ENCODE results near the gene PAQR7. TPM values are rescaled to one million over a fixed set of nuclear protein-coding genes. Genes with fewer than 3 reads are reported as not detected.

The PAQR7 gene
- total RNA-seq, 2 experiments from 2014 or later: 0.52 to 0.87 TPM

DNA sequence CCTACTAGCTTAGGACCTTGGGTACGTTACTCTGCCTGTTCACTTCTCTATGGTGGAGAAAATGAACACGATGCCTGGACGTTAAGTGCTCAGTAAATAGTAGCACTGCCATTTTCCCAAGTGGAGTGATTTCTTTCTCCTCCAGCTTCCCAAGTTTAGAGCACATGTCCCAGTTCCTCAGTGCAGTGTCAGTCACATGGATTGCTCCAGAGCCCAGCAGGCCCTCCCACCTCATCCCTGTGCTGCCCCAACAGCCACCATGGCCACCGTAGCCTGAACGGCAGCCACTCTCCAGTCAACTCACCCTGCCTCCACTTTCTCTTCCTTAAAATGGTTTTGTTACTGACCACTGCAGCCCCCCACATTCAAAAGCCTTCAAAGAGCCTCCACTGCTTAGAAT, 22.2 kb upstream of the PAQR7 start:
- no peaks in the 10 kb centered on the region for H3K9me3 Mint-ChIP-seq
- H3K4me1 Mint-ChIP-seq: peaks cover 44% of the 10 kb centered on the region
- ChIA-PET POLR2A (interaction anchor here (0.8 kb wide), 1 partner anchor 100 kb away, joined by 3 read pairs; the partner anchor contains the start of gene PAFAH2), CTCF (interaction anchor here (0.6 to 9.8 kb wide), 3 partner anchors 99 to 786 kb away, joined by 4 to 154 read pairs (median 6); partner anchors contain the start of gene PAFAH2)
- H3K27ac Mint-ChIP-seq: peak overlapping the region; percentile 57
- no peaks in the 10 kb centered on the region for H3K27me3 Mint-ChIP-seq
- H3K4me3 Mint-ChIP-seq: no peak overlapping the region
- DNase-seq: no peak
- H3K36me3 Mint-ChIP-seq (ENCODE audit: low read depth): peaks cover 51% of the 10 kb centered on the region

DNA sequence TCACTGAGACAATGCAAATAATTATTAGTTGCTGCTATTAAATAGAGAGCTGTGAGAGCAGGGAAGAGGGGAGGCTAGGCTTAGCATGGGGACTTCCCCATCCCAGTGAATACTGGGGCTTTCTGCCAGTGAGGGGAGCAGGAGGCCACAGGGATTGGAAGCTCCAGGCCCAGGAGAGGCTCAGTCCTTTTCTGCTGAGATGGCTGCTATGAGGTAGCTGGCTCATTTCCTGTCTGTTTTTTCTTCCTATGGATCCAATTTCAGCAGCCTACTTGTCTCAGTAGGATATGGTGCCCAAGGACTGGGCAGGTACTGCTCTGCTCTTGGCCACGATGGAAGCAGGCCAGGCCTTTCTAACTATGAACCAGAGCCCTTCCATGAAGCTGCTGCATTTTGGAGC, 20.8 kb upstream of the PAQR7 start:
- no peak for DNase-seq
- Mint-ChIP-seq H3K9me3 (no peaks in the 10 kb centered on the region), H3K36me3 (ENCODE audit: low read depth) (peaks cover 40% of the 10 kb centered on the region), H3K27me3 (no peaks in the 10 kb centered on the region), H3K4me1 (peaks cover 34% of the 10 kb centered on the region), H3K27ac (peak overlapping the region; percentile 60), H3K4me3 (no peak overlapping the region)
- POLR2A ChIA-PET: interaction anchor here (0.7 to 1.8 kb wide), 4 partner anchors 8 to 107 kb away, joined by 3 to 10 read pairs (median 4); partner anchors contain the start of gene PAFAH2
- CTCF ChIA-PET: interaction anchor here (0.6 to 9.8 kb wide), 26 partner anchors 10 to 615 kb away, joined by 3 to 154 read pairs (median 6); partner anchors contain the start of genes C1orf232, PAFAH2 and STMN1

DNA sequence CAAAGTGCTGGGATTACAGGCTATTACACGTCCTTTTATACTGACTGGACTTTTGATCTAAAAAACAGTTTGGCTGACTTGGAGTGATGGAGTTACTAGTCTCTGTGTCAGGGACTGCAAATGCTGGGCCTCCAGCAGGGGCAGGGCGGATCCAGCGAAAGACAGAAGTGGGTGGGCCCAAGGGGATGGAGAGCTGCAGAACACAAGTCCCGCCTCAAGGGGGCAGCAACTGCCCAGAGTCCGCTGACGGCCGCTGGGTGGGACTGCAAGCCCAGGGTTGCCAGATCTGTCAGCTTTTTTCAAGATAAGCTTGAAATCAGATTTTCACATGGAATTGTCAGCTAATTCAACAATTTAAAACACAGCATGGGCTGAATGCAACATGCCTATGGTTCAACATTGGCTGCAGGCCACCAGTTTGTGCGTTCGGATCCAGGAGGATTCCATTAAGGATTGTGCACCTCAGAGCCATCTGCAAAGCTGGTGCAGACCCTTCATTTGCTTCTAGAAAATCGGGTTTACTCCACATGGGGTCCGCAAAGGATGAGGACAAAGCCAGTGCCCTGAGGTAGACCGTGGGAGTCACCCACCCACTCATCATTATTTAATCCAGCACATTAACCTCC, 20.0 kb upstream of the PAQR7 start:
- H3K36me3 Mint-ChIP-seq (ENCODE audit: low read depth): peaks cover 32% of the 10 kb centered on the region
- H3K4me3 Mint-ChIP-seq: no peak overlapping the region
- H3K27ac Mint-ChIP-seq: peak overlapping the region; percentile 76
- DNase-seq: peak; percentile 92
- POLR2A ChIA-PET: interaction anchor here (0.6 to 1.8 kb wide), 4 partner anchors 9 to 311 kb away, joined by 3 to 10 read pairs (median 5); partner anchors contain the start of gene PAFAH2
- H3K9me3 Mint-ChIP-seq: no peaks in the 10 kb centered on the region
- H3K4me1 Mint-ChIP-seq: peaks cover 26% of the 10 kb centered on the region
- no peaks in the 10 kb centered on the region for H3K27me3 Mint-ChIP-seq
- CTCF ChIA-PET: interaction anchor here (0.5 to 9.8 kb wide), 39 partner anchors 10 to 508 kb away, joined by 3 to 154 read pairs (median 5); partner anchors contain the start of genes C1orf232, PAFAH2, PAQR7 and STMN1

DNA sequence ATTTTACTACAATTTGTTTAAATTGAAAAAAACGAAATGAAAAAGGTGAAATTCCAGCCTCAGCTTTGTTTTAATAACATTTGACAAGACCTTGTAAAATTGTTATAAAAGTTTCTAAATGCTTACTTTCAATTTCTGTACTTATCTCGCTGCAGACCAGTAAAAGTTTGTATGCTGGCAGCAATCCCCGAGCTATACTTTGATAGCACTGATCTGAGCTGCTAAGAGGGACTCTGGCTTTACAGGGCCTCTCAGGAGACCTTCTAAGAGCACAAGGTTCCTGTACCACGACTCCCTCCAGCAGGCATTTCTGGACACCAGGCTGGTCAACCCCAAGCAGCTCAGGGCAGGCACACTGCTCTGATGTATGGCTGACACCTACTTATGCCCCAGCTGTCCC, 17.6 kb upstream of the PAQR7 start:
- Mint-ChIP-seq H3K27me3 (no peaks in the 10 kb centered on the region), H3K27ac (no peak overlapping the region), H3K4me1 (peaks cover 15% of the 10 kb centered on the region), H3K4me3 (no peak overlapping the region), H3K9me3 (no peaks in the 10 kb centered on the region), H3K36me3 (ENCODE audit: low read depth) (peaks cover 12% of the 10 kb centered on the region)
- no peak for DNase-seq
- ChIA-PET POLR2A (no interaction called here), CTCF (interaction anchor here (0.6 to 9.8 kb wide), 3 partner anchors 104 to 1605 kb away, joined by 3 to 154 read pairs (median 3); partner anchors contain the start of gene PAFAH2)

DNA sequence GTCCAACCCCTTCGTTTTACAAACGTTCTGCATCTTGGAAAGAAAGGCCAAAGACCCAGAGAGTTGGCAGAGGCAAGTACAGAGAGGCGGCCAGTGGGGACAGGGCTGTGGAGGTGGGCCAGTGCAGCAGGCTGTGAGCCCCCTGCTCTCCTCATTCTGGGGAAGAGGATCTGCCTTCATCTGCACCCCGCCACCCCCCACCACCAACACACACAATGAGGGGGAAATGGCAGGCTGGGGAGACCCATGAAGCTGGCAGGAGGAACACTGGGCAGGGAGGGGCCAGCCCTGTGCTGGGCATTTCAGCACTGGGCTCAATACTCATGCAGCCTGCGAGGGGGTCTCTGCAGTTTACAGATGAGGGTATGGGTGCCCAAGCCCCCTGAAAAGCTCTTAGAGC, 16.1 kb upstream of the PAQR7 start:
- ChIA-PET POLR2A (no interaction called here), CTCF (interaction anchor here (0.7 to 1.4 kb wide), 4 partner anchors 98 to 106 kb away, joined by 3 to 4 read pairs (median 3); no protein-coding TSS in a partner anchor)
- H3K4me1 Mint-ChIP-seq: peaks cover 15% of the 10 kb centered on the region
- H3K27ac Mint-ChIP-seq: no peak overlapping the region
- no peak for DNase-seq
- peaks cover 6% of the 10 kb centered on the region for H3K36me3 Mint-ChIP-seq (ENCODE audit: low read depth)
- H3K4me3 Mint-ChIP-seq: no peak overlapping the region
- no peaks in the 10 kb centered on the region for H3K27me3 Mint-ChIP-seq
- no peaks in the 10 kb centered on the region for H3K9me3 Mint-ChIP-seq

DNA sequence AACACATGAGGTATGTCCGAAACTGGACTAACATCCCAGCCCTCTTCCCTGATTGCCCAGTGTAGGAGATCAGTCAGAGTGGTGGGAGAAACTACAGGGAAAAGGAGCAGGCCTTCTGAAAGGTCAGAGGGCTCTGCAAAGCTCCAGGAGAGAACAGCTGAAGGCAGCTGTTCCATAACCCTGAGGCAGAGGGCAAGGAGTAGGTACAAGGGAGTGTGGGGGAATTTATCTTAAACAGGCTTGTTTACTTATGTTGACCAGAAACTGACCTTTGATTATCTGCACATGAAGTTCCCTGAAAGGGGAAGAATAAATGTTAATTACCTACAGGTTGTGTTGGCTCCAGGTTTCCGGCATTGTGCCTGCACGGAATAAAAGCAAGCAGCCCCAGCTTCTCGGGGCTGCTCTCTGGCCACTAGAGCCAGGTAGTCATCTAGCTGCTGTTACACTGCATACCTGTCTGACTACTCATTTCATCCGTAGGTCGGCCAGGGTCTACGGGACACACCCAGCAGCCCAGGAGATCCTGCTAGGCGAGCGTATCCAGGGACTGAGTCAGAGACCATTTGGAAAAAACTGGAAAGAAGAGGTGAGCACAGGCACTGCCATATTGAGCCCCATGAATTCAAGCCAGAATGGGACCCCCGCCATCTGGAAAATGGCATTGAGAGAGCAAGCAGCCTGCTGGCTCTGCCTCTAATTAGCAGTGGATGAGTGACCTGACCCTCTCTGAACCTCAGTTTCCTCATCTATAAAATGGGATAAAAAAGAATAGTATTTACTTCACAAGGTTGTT, 14.9 kb upstream of the PAQR7 start:
- no peak for DNase-seq
- CTCF ChIA-PET: interaction anchor here (1.2 kb wide), 1 partner anchor 107 kb away, joined by 3 read pairs; the partner anchor contains the start of gene PAFAH2
- H3K4me1 Mint-ChIP-seq: peaks cover 7% of the 10 kb centered on the region
- no peak overlapping the region for H3K27ac Mint-ChIP-seq
- no peaks in the 10 kb centered on the region for H3K9me3 Mint-ChIP-seq
- H3K36me3 Mint-ChIP-seq (ENCODE audit: low read depth): peaks cover 4% of the 10 kb centered on the region
- POLR2A ChIA-PET: no interaction called here
- H3K4me3 Mint-ChIP-seq: no peak overlapping the region
- H3K27me3 Mint-ChIP-seq: no peaks in the 10 kb centered on the region

DNA sequence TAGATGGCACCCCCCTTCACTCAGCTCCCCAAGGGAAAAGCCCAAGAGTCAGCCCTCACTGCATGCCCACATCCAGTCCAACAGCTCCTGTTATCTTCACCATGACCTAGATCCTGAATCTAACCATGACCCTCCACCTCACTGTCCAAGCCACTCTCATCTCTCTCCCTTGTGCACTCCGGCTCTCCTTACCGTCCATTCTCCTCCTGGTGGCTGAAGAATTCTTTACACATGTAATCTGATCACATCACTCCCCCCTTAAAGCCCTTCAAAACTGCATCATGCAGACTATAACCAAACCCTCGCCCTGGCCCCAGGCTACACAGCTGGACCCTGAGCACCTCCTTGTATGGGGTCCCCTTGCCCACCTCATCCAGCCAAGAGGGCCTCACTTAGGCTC, 14.0 kb upstream of the PAQR7 start:
- ChIA-PET CTCF (interaction anchor here (0.6 to 1.2 kb wide), 2 partner anchors 108 to 137 kb away, joined by 3 to 4 read pairs; partner anchors contain the start of gene PAFAH2), POLR2A (no interaction called here)
- DNase-seq: no peak

DNA sequence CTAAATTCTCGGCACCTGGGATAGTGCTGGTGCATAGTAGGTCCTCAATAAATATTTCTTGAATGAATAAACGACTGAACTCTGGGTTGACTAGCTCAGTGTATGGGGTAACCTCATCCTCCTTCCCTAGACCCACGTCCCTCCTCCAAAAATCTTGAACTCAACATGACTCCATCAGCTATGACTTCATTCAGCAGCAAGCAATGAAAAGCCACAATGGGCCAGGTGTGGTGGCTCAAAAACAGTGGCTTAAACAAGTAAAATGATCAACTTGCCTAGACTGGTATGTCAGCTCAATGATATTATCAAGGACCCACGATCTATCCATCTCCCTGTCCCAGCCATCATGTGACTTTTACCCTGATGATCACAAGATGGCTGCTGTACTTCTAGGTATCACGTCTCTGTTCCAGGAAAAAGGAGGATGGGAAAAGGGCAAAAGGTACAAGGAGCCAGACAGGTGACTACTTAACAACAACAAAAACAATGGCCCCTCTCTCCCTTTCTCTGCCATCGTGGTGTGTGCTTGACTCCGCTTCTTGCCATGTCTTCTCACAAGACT, 13.0 kb upstream of the PAQR7 start:
- no peak overlapping the region for H3K4me3 Mint-ChIP-seq
- no peaks in the 10 kb centered on the region for H3K4me1 Mint-ChIP-seq
- ChIA-PET POLR2A (no interaction called here), CTCF (interaction anchor here (0.6 to 1.6 kb wide), 2 partner anchors 109 to 687 kb away, joined by 3 to 5 read pairs; partner anchors contain the start of gene PAFAH2)
- no peaks in the 10 kb centered on the region for H3K36me3 Mint-ChIP-seq (ENCODE audit: low read depth)
- H3K27ac Mint-ChIP-seq: no peak overlapping the region
- no peak for DNase-seq
- H3K27me3 Mint-ChIP-seq: no peaks in the 10 kb centered on the region
- no peaks in the 10 kb centered on the region for H3K9me3 Mint-ChIP-seq

More for the DNA sequence above, 14.0 kb upstream of the PAQR7 start:
- H3K36me3 Mint-ChIP-seq (ENCODE audit: low read depth): no peaks in the 10 kb centered on the region
- no peaks in the 10 kb centered on the region for H3K4me1 Mint-ChIP-seq
- H3K4me3 Mint-ChIP-seq: no peak overlapping the region
- no peaks in the 10 kb centered on the region for H3K27me3 Mint-ChIP-seq
- H3K27ac Mint-ChIP-seq: no peak overlapping the region
- H3K9me3 Mint-ChIP-seq: no peaks in the 10 kb centered on the region

DNA sequence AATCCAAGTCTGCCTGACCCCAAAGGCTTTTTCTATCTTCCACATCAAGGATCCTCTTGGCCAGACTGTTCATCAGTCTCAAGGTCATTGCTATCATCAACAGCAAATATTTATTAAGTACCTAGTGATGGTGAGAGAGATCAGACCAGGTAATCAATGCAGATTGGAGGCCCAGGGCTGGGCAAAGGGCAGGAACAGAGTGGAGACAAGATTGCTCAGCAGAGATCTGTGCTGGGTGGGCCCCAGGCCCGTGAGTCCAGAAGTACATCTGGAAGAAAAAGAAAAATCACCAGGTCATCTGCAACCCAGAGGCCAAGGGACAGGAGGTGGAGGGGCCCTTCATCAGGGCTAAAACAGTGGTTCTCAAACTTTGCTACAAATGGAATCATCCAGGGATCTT, 10.1 kb upstream of the PAQR7 start:
- ChIA-PET POLR2A (no interaction called here), CTCF (interaction anchor here (2.3 kb wide), 1 partner anchor 10 kb away, joined by 19 read pairs; no protein-coding TSS in a partner anchor)
- Mint-ChIP-seq H3K9me3 (no peaks in the 10 kb centered on the region), H3K4me3 (no peak overlapping the region), H3K27me3 (no peaks in the 10 kb centered on the region), H3K36me3 (ENCODE audit: low read depth) (no peaks in the 10 kb centered on the region), H3K27ac (no peak overlapping the region), H3K4me1 (no peaks in the 10 kb centered on the region)
- no peak for DNase-seq

DNA sequence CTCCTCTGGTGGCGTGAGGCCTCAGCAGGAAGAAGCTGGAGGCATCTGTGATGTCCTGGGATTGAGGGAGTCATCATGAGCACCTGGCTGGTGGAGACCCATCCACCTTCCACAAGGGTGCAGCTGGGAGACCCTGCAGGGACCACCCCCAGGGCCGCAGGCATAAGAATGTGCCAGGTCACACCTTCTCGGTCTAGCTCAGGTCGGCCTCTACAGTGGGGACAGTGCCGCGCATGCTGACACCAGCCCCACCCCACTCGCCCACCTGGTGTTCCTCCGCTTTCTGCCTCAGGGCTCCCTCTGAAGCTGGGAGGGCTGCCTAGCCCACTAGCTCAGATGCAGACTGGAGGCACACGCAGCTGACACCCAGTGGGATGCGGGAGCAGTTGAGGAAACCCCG, 5.8 kb upstream of the PAQR7 start:
- CTCF ChIA-PET: interaction anchor here (0.9 to 4.8 kb wide), 3 partner anchors 15 to 238 kb away, joined by 3 to 19 read pairs (median 4); no protein-coding TSS in a partner anchor
- Mint-ChIP-seq H3K4me1 (no peaks in the 10 kb centered on the region), H3K27me3 (peaks cover 10% of the 10 kb centered on the region), H3K36me3 (ENCODE audit: low read depth) (no peaks in the 10 kb centered on the region), H3K27ac (no peak overlapping the region), H3K4me3 (no peak overlapping the region), H3K9me3 (no peaks in the 10 kb centered on the region)
- POLR2A ChIA-PET: no interaction called here
- DNase-seq: no peak

DNA sequence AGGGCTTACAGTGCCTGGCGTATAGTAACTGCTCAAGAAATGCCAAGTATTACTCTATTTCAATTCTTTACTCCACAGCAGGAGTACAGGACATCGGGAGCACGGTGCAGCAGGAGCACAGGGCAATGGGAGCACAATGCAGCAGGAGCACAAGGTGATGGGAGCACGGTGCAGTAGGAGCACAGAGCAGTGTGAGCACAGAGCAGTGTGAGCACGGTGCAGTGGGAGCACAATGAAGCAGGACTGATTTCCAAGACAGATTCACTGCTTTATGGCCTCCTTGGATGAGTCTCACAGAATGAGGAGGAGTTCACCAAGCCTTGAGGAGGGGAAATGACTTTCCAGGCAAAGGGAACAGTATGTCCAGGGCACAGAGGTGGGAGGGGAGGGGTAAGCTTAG, 5.0 kb upstream of the PAQR7 start:
- no peak overlapping the region for H3K27ac Mint-ChIP-seq

DNA sequence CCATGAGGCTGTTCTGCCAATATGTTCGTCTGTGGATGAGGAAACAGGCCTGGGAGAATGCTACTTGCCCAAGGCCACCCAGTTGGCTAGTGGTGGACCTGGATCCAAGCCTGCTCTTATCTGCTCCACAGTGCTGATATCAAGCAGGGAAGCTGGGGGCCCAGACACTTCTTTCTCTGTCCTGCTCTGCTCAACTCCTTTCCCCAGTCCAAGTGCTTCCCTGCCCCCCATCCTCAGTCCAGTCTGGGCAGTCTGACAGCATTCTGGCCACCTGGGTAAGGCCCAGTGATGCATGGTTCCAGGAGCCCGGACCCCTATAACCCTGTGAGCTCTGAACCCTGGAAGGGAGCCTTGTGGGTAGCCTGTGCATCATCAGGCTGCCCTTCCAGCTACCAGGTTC, 4.2 kb upstream of the PAQR7 start:
- no peak overlapping the region for H3K27ac Mint-ChIP-seq
- DNase-seq: no peak
- H3K4me1 Mint-ChIP-seq: peaks cover 8% of the 10 kb centered on the region
- no peak overlapping the region for H3K4me3 Mint-ChIP-seq
- H3K36me3 Mint-ChIP-seq (ENCODE audit: low read depth): no peaks in the 10 kb centered on the region
- CTCF ChIA-PET: interaction anchor here (0.6 to 4.8 kb wide), 2 partner anchors 16 to 197 kb away, joined by 3 to 19 read pairs; no protein-coding TSS in a partner anchor
- H3K27me3 Mint-ChIP-seq: peaks cover 20% of the 10 kb centered on the region
- POLR2A ChIA-PET: no interaction called here
- no peaks in the 10 kb centered on the region for H3K9me3 Mint-ChIP-seq

More for the DNA sequence above, 5.0 kb upstream of the PAQR7 start:
- peaks cover 2% of the 10 kb centered on the region for H3K4me1 Mint-ChIP-seq
- no peaks in the 10 kb centered on the region for H3K36me3 Mint-ChIP-seq (ENCODE audit: low read depth)
- no peak overlapping the region for H3K4me3 Mint-ChIP-seq
- peaks cover 15% of the 10 kb centered on the region for H3K27me3 Mint-ChIP-seq
- H3K9me3 Mint-ChIP-seq: no peaks in the 10 kb centered on the region
- POLR2A ChIA-PET: no interaction called here
- DNase-seq: no peak
- CTCF ChIA-PET: interaction anchor here (0.6 to 4.8 kb wide), 2 partner anchors 15 to 198 kb away, joined by 3 to 19 read pairs; no protein-coding TSS in a partner anchor

Measured in activated CD4-positive, alpha-beta T cell treated with anti-CD3 and anti-CD28 coated beads, Interleukin-2, amount 10 ng/mL, durations not matched to agents 7 days and 5 days (primary cell).